Activated CD4-positive, alpha-beta T cell treated with anti-CD3 and anti-CD28 coated beads, Interleukin-2, amount 10 ng/mL, durations not matched to agents 7 days and 5 days (primary cell): ENCODE measurements around the gene PPP1R27. TPM values are rescaled to one million over a fixed set of nuclear protein-coding genes. Genes with fewer than 3 reads are reported as not detected.
A peak's percentile ranks its signal among the peaks of the same experiment; 100 is the strongest.

Experiments
- CTCF ChIA-PET: fragments of 350-600 bp; sonication (Branson Sonifier 250); formaldehyde crosslinking; loops from one replicate; lab custom pipeline; 2021; ENCODE audit warnings: antibody characterized with exemption; lab: Charles Lee
- POLR2A ChIA-PET: fragments of 350-600 bp; sonication (Branson Sonifier 250); formaldehyde crosslinking; loops from one replicate; lab custom pipeline; 2021; ENCODE audit warnings: antibody characterized with exemption; lab: Charles Lee
- DNase-seq: peaks from one replicate; pipeline ENCODE4 v3.0.0-alpha.2; 2020
- H3K27ac Mint-ChIP-seq: one replicate; pipeline ENCODE4 v1.8.0; 2021; ENCODE audit warnings: mild to moderate bottlenecking, moderate library complexity, mixed read lengths
- H3K27me3 Mint-ChIP-seq: one replicate; pipeline ENCODE4 v1.8.0; 2021; ENCODE audit warnings: mixed read lengths
- H3K36me3 Mint-ChIP-seq: one replicate; pipeline ENCODE4 v1.8.0; 2021; ENCODE audit warnings: low read depth, mixed read lengths
- H3K4me1 Mint-ChIP-seq: one replicate; pipeline ENCODE4 v1.8.0; 2021; ENCODE audit warnings: mixed read lengths
- H3K4me3 Mint-ChIP-seq: one replicate; pipeline ENCODE4 v1.8.0; 2021; ENCODE audit warnings: mild to moderate bottlenecking, moderate library complexity, mixed read lengths
- H3K9me3 Mint-ChIP-seq: one replicate; pipeline ENCODE4 v1.8.0; 2021; ENCODE audit warnings: mixed read lengths
- total RNA-seq, 2 experiments: library from RNA; stranded (reverse); gene quantifications; one replicate each; pipeline ENCODE4 v1.2.3, GENCODE V29; 2021

Gene PPP1R27
- total RNA-seq, 2 experiments from 2014 or later: not detected

DNA sequence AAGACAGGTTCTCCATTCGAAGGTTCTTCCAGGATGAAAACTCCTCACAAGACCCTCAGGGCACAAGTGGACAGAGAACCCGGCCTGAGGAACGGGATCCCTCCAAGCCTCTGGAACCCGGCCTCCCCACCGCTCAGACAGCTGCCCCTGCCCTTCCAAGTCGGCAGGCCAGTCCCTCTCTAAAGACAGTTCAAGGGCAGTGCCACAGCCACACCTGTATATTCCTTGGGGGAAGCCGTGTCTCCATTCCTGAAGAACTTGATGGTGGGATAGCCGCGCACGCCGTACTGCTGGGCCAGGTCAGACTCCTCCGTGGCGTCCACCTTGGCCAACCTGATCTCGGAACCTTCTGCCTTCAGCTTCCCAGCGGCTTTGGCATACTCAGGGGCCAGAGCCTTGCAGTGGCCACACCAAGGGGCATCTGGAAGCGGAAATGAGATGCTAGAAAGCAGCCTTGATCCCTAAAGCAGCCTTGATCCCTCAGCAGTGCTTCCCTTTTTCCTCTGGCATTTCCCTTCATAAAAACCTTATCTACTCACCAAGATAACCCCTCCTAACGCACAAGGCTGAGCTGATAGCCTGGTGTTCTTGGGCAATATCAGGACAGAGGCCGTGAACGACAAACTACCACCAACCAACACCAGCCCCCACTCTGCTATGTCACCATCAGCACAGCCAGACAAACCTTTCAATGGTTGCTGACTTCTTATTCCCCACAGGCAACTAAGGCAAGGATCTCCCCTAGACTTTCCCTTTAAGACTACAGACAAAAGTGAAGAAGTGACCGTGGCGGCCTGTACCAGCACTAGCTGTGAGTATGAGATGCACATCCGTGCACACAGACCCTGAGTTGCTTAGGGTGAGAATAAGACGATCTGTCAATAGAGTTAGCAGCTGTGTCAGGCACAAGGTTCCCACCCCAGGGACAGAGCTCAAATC is 24.4 kb upstream of the PPP1R27 start:
- CTCF ChIA-PET: interaction anchor here (0.6 to 1.1 kb wide), 3 partner anchors 15 to 136 kb away, joined by 3 read pairs; no protein-coding TSS in a partner anchor
- no peak for DNase-seq

GRCh38 chr17:81858170-81858966 is 23.5 kb upstream of the PPP1R27 start:
- Mint-ChIP-seq H3K4me3 (peak overlapping the region; percentile 91), H3K9me3 (no peaks in the 10 kb centered on the region), H3K36me3 (peaks cover 51% of the 10 kb centered on the region), H3K27ac (peak overlapping the region; percentile 62), H3K4me1 (peaks cover 35% of the 10 kb centered on the region), H3K27me3 (no peaks in the 10 kb centered on the region)
- ChIA-PET POLR2A (no interaction called here), CTCF (interaction anchor here (0.6 to 1.1 kb wide), 2 partner anchors 16 to 21 kb away, joined by 3 to 5 read pairs; no protein-coding TSS in a partner anchor)
- no peak for DNase-seq

More for the DNA sequence above, 24.4 kb upstream of the PPP1R27 start:
- H3K36me3 Mint-ChIP-seq: peaks cover 51% of the 10 kb centered on the region
- POLR2A ChIA-PET: no interaction called here
- peak overlapping the region; percentile 91 for H3K4me3 Mint-ChIP-seq
- no peaks in the 10 kb centered on the region for H3K27me3 Mint-ChIP-seq
- no peaks in the 10 kb centered on the region for H3K9me3 Mint-ChIP-seq
- H3K4me1 Mint-ChIP-seq: peaks cover 44% of the 10 kb centered on the region
- H3K27ac Mint-ChIP-seq: peak overlapping the region; percentile 85

GRCh38 chr17:81854974-81855774 is 20.3 kb upstream of the PPP1R27 start:
- Mint-ChIP-seq H3K27me3 (no peaks in the 10 kb centered on the region), H3K4me1 (peaks cover 25% of the 10 kb centered on the region), H3K9me3 (no peaks in the 10 kb centered on the region), H3K36me3 (peaks cover 61% of the 10 kb centered on the region), H3K4me3 (no peak overlapping the region), H3K27ac (no peak overlapping the region)
- ChIA-PET CTCF (interaction anchor here (0.6 to 1.2 kb wide), 6 partner anchors 12 to 941 kb away, joined by 3 to 6 read pairs (median 3); partner anchors contain the start of gene ARL16), POLR2A (no interaction called here)
- no peak for DNase-seq

DNA sequence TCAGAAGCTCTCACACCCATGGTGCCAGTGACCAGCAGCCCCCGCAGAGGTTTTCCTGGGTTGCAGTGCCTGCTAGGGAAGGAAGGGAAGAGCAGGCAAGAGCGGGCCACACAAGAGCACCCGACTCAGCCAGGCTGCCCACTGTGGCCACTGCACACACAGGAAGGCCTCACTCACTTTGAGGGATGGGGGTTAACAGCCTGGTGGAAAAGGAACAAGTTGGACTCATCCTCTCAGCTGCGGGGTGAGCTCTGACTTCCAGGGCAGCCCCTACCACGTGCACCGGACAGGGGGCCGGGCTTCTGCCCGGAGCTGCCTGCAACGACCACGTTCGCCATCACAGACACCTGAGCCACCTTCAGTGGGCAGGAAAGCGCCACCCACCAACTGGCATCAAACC is 17.4 kb upstream of the PPP1R27 start:
- Mint-ChIP-seq H3K27ac (no peak overlapping the region), H3K4me1 (peaks cover 6% of the 10 kb centered on the region), H3K4me3 (no peak overlapping the region), H3K27me3 (no peaks in the 10 kb centered on the region), H3K36me3 (peaks cover 40% of the 10 kb centered on the region), H3K9me3 (no peaks in the 10 kb centered on the region)
- POLR2A ChIA-PET: no interaction called here
- no peak for DNase-seq
- CTCF ChIA-PET: no interaction called here

GRCh38 chr17:81851423-81851822 is 16.6 kb upstream of the PPP1R27 start:
- Mint-ChIP-seq H3K4me1 (peaks cover 5% of the 10 kb centered on the region), H3K4me3 (no peak overlapping the region), H3K27me3 (no peaks in the 10 kb centered on the region), H3K36me3 (peaks cover 41% of the 10 kb centered on the region), H3K9me3 (no peaks in the 10 kb centered on the region), H3K27ac (no peak overlapping the region)
- ChIA-PET CTCF (no interaction called here), POLR2A (no interaction called here)
- DNase-seq: no peak

GRCh38 chr17:81849457-81849856 is 14.6 kb upstream of the PPP1R27 start:
- CTCF ChIA-PET: interaction anchor here (0.7 kb wide), 1 partner anchor 12 kb away, joined by 3 read pairs; no protein-coding TSS in a partner anchor
- Mint-ChIP-seq H3K27me3 (no peaks in the 10 kb centered on the region), H3K4me1 (no peaks in the 10 kb centered on the region), H3K27ac (no peak overlapping the region), H3K4me3 (no peak overlapping the region), H3K9me3 (no peaks in the 10 kb centered on the region), H3K36me3 (peaks cover 39% of the 10 kb centered on the region)
- no peak for DNase-seq
- POLR2A ChIA-PET: no interaction called here

DNA sequence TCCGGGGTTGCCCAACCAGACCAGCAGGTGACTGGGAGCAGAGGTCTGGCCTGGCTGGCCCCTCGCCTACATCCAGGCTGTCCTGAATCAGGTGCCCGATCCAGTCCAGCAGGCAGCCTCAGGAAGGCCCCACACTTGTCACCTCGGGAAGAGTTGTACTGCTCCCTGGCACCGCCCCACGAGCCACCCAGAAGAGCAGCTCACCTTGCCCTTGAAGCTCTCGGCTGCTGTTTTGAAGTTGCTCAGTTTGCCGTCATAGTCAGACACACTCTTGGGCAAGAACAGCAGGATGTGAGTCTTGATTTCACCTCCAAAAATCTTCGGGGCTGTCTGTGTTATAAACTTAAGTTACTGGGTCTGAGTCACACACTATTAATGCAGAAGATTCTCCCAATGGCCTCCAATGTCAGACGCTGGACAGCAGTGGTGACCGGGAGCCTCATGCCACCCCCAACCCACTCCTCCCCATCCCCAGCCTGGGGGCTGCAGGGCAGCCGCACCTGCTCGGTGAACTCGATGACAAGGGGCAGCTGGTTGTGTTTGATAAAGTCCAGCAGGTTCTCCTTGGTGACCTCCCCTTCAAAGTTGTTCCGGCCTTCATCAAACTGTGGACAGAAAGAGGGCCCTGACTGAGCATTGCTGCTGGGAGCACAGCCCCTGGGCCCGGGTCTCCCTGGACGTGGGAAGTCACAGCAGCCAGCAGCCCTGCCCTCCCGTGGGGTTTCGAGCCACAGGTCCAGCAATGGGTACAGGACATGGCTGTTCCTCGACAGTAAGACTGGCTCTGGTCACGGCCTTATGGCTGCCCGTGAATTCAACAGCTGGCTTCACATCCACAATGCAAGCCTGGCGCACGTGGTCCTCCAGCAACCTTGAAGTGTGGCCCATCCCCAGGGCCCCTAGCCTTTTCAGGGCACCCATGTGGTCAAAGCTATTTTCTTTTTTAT is 12.2 kb upstream of the PPP1R27 start:
- ChIA-PET CTCF (no interaction called here), POLR2A (no interaction called here)
- no peak overlapping the region for H3K27ac Mint-ChIP-seq
- no peaks in the 10 kb centered on the region for H3K4me1 Mint-ChIP-seq
- H3K36me3 Mint-ChIP-seq: peaks cover 35% of the 10 kb centered on the region
- no peak overlapping the region for H3K4me3 Mint-ChIP-seq
- DNase-seq: no peak
- no peaks in the 10 kb centered on the region for H3K27me3 Mint-ChIP-seq
- no peaks in the 10 kb centered on the region for H3K9me3 Mint-ChIP-seq

- no peaks in the 10 kb centered on the region for H3K27me3 Mint-ChIP-seq
- POLR2A ChIA-PET: no interaction called here
- H3K9me3 Mint-ChIP-seq: no peaks in the 10 kb centered on the region
- DNase-seq: no peak
- H3K27ac Mint-ChIP-seq: no peak overlapping the region
- peaks cover 26% of the 10 kb centered on the region for H3K36me3 Mint-ChIP-seq
- CTCF ChIA-PET: no interaction called here
- H3K4me3 Mint-ChIP-seq: no peak overlapping the region
- no peaks in the 10 kb centered on the region for H3K4me1 Mint-ChIP-seq
Observed at GRCh38 chr17:81845881-81846742, 11.3 kb upstream of the PPP1R27 start.

- H3K36me3 Mint-ChIP-seq: peaks cover 24% of the 10 kb centered on the region
- CTCF ChIA-PET: no interaction called here
- H3K27me3 Mint-ChIP-seq: no peaks in the 10 kb centered on the region
- POLR2A ChIA-PET: no interaction called here
- no peak for DNase-seq
- no peaks in the 10 kb centered on the region for H3K9me3 Mint-ChIP-seq
- no peaks in the 10 kb centered on the region for H3K4me1 Mint-ChIP-seq
- H3K27ac Mint-ChIP-seq: no peak overlapping the region
- H3K4me3 Mint-ChIP-seq: no peak overlapping the region
Observed at GRCh38 chr17:81845361-81845760, 10.5 kb upstream of the PPP1R27 start.

DNA sequence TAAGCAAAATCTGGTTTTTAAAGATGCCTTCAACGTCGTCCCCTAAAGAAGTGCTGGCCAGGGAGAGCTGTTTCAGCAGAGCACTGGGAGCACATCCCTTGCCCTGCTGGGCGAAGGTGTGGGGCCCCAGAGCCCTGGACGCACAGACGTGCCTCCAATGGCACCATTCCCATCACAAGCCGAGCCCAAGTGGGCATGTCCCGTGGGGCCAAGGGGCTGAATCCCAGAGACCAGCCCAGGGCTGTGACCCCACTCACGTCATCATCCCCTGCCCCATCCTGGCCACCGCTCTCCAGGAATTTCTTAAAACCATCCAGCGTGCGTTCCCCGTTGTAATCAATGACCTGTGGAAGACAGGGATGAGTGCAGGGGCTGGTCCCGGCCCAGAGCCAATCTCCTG is 10.0 kb upstream of the PPP1R27 start:
- H3K9me3 Mint-ChIP-seq: no peaks in the 10 kb centered on the region

GRCh38 chr17:81844327-81844851 is 9.5 kb upstream of the PPP1R27 start:
- POLR2A ChIA-PET: no interaction called here
- no peaks in the 10 kb centered on the region for H3K27me3 Mint-ChIP-seq
- CTCF ChIA-PET: no interaction called here
- no peaks in the 10 kb centered on the region for H3K4me1 Mint-ChIP-seq
- DNase-seq: no peak
- H3K9me3 Mint-ChIP-seq: no peaks in the 10 kb centered on the region
- peaks cover 24% of the 10 kb centered on the region for H3K36me3 Mint-ChIP-seq
- peak overlapping the region; percentile 73 for H3K27ac Mint-ChIP-seq
- no peak overlapping the region for H3K4me3 Mint-ChIP-seq

More for the DNA sequence above, 10.0 kb upstream of the PPP1R27 start:
- peaks cover 24% of the 10 kb centered on the region for H3K36me3 Mint-ChIP-seq
- H3K27me3 Mint-ChIP-seq: no peaks in the 10 kb centered on the region
- POLR2A ChIA-PET: no interaction called here
- peak overlapping the region; percentile 73 for H3K27ac Mint-ChIP-seq
- H3K4me3 Mint-ChIP-seq: no peak overlapping the region
- CTCF ChIA-PET: no interaction called here
- DNase-seq: no peak
- H3K4me1 Mint-ChIP-seq: no peaks in the 10 kb centered on the region
